SK-N-MC (cell line): Measurements from ENCODE around the gene ANXA6.

Experiments used
- DNase-seq: peaks from one replicate; pipeline ENCODE4 v3.0.0-alpha.2; 2011; ENCODE audit warnings: low read depth, low spot score
- H3K27ac ChIP-seq: fragments of 200-600 bp; sonication (generic); 2 replicates; pipeline ENCODE4 v1.5.1; 2016; ENCODE audit warnings: mixed run types
- H3K36me3 ChIP-seq: fragments of 200-600 bp; sonication (generic); 2 replicates; pipeline ENCODE4 v1.6.1; 2017; ENCODE audit warnings: antibody characterized with exemption, low read length, mixed read lengths; ENCODE audit not compliant: insufficient read depth
- H3K4me3 ChIP-seq: fragments of 200-600 bp; sonication (generic); 2 replicates; pipeline ENCODE4 v1.5.1; 2016
- H3K9ac ChIP-seq: fragments of 200-600 bp; sonication (generic); 2 replicates; pipeline ENCODE4 v1.8.0; 2017; ENCODE audit warnings: mixed run types, mixed read lengths; ENCODE audit not compliant: insufficient read length
- H3K9me3 ChIP-seq: fragments of 200-600 bp; sonication (generic); 2 replicates; pipeline ENCODE4 v1.6.1; 2017; ENCODE audit warnings: low read depth, mild to moderate bottlenecking, antibody characterized with exemption, low read length, moderate library complexity, mixed read lengths
- EZH2 ChIP-seq: fragments of 200-600 bp; sonication (generic); IDR thresholded peaks from one replicate; pipeline ENCODE4 v1.6.1; 2017; ENCODE audit warnings: antibody characterized with exemption
- FOXP2 ChIP-seq: optimal IDR thresholded peaks from 2 replicates; pipeline ENCODE3; 2011; ENCODE audit warnings: mild to moderate bottlenecking, moderate library complexity; ENCODE audit not compliant: insufficient read depth; ENCODE audit errors: extremely low read length, control extremely low read depth
- POLR2AphosphoS5 ChIP-seq: IDR thresholded peaks from 2 replicates; pipeline ENCODE4 v1.6.1; 2012; ENCODE audit warnings: mild to moderate bottlenecking, low read depth, low read length, borderline replicate concordance

Gene ANXA6

DNA sequence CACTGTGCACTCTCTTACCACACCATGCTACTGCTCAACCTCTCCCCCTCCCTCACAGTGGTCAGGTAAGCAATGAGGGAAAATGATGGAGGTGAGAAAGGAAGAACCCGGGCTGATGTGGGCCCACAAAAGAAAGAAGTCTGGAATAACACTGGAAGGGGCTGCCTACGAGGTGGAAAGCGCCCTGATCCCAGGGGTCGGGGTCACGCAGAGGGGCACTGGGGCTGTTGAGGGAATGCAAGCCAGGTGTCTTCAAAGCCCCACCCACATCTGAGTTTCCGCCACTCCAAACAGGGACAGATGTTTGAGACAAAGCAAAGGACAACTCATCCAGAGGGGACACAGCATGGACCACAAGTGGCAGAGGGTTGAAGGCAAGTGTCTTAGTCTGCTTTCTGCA lies 81.0 kb downstream of the ANXA6 start:
- Histone ChIP-seq H3K27ac (no peak overlapping the region), H3K4me3 (no peak overlapping the region), H3K9me3 (no peaks in the 10 kb centered on the region), H3K9ac (no peak overlapping the region), H3K36me3 (no peaks in the 10 kb centered on the region)
- no peak for TF ChIP-seq POLR2AphosphoS5
- no peak for TF ChIP-seq FOXP2
- no peak for TF ChIP-seq EZH2
- no peak for DNase-seq

DNA sequence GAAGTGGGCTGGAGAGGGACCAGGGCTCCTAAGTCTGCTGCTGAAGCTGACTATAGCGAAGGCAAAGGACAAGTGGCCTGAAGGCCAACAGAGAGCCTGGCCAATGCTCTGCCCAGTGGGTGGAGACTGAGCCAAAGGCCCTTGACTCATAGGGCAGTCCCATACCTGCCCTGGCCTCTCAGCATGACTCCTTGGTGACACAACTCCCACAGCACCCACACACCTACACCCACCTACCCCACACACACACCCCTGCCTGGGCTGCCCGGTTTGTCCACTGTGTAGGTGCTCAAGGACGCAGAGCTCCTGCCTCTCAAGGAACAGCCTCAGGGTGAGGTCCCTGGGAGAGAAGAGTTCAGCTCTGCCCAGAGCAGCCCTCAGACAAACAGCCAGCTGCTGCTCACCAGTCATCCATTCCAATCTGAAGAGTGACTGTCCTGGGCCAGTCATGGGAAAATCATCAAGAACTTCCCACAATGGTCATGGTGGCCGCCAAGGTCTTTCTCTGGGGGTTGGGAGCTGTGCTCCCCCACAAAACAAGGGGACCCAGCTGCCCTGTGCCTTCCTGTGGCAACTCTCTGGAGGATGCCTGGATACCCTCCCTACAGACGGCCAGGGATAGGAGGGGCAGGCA lies 81.8 kb downstream of the ANXA6 start:
- Histone ChIP-seq H3K4me3 (no peak overlapping the region), H3K9ac (no peak overlapping the region), H3K27ac (no peak overlapping the region), H3K36me3 (no peaks in the 10 kb centered on the region), H3K9me3 (no peaks in the 10 kb centered on the region)
- DNase-seq, result no peak
- TF ChIP-seq FOXP2 (no peak), POLR2AphosphoS5 (no peak), EZH2 (no peak)

DNA sequence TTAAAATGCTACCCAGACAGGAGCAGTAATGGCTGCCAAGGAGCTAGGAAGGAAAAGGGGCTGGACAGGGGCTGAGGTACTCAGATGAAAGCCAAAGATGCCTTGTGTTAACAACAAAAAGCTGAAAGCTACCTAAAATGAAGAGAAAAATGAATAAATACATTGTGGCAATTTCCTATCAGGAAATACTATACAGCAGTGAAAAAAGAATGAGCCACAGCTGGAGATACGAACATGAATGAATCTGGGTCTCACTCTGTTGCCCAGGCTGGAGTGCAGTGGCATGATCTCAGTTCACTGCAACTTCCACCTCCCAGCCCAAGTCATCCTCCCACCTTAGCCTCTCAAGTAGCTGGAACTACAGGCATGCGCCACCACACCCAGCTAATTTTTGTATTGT lies 83.0 kb downstream of the ANXA6 start:
- no peak overlapping the region for H3K27ac ChIP-seq
- no peak overlapping the region for H3K4me3 ChIP-seq
- H3K9me3 ChIP-seq, result no peaks in the 10 kb centered on the region
- H3K36me3 ChIP-seq, result no peaks in the 10 kb centered on the region
- DNase-seq, result no peak
- H3K9ac ChIP-seq, result no peak overlapping the region
- TF ChIP-seq FOXP2 (no peak), EZH2 (no peak), POLR2AphosphoS5 (no peak)

DNA sequence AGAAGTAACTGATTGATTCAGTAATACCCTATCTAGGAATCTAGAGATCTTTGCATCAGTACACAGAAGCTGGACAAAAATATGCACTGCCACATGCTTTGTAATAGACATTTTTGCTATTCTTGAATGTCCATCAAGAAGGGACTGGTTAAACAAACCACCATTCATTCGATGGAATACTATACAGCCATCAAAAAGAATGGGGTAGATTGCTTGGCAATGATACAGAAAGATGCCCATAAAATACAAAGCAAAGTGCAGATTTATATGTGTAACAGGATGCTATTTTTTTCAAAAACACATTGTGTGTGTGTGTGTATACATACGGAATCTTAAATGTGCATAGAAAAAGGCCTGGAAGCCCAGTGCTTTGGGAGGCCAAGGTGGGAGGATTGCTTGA lies 84.3 kb downstream of the ANXA6 start:
- Histone ChIP-seq H3K36me3 (no peaks in the 10 kb centered on the region), H3K9ac (no peak overlapping the region), H3K27ac (no peak overlapping the region), H3K4me3 (no peak overlapping the region), H3K9me3 (no peaks in the 10 kb centered on the region)
- no peak for DNase-seq
- TF ChIP-seq FOXP2 (no peak), EZH2 (no peak), POLR2AphosphoS5 (no peak)

DNA sequence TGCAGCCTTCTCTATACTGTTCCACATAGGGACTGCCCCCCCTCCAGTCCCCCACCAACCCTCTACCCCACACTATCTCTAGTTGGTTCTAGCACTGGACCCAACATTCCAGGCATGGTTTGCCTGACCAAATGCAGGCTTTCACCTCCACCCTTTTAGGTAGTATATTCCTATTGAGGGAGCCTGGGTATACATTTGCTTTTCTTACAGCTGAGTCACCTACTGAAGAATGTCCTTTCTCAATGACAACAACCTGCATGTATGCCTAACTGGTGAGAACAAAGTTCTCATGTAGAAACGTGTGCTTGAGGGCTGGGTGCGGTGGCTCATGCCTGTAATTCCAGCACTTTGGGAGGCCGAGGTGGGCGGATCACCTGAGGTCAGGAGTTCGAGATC lies 85.0 kb downstream of the ANXA6 start:
- H3K9ac ChIP-seq, result no peak overlapping the region

DNA sequence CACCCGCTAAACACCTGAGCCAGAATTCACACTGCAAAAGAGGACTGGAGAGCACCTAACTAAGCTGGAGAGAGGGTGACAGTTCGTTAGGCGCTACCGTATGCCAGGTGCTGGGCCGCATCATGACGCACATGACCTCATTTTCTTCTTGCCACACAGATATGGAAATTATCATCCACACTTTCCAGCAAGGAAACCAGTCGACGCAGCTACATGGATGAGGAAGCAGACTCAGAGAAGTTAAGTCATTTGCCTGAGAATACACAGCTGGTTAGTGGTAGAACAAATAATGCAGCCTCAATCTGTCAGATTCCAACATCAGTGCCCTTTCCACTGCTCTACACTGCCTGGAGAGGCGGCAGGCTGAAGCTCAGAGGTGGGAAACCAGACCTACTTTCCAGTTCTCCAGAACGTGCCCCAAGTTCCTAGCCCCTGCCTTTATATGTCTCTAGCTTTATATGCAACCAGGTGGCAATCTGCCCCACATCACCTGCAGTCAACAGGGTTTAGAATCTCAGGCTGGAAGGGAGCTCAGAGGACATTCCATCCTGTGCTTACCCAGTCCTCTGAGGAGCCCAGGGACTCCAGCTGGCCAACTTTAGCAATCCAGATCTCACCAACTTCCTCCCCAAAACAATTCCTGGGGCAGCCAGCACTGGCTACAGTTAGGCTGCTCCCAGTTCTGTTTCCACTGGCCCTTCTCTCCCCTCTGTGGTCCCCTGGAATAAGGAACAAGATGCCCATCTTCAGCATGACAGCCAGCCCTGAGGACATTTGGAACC lies 85.5 kb downstream of the ANXA6 start:
- Histone ChIP-seq H3K9ac (no peak overlapping the region), H3K36me3 (no peaks in the 10 kb centered on the region), H3K4me3 (no peak overlapping the region), H3K27ac (no peak overlapping the region), H3K9me3 (no peaks in the 10 kb centered on the region)
- no peak for DNase-seq
- TF ChIP-seq FOXP2, result no peak
- TF ChIP-seq EZH2, result no peak
- TF ChIP-seq POLR2AphosphoS5, result no peak

More for the DNA sequence above, 85.0 kb downstream of the ANXA6 start:
- no peak for DNase-seq
- TF ChIP-seq EZH2 (no peak), POLR2AphosphoS5 (no peak), FOXP2 (no peak)
- Histone ChIP-seq H3K36me3 (no peaks in the 10 kb centered on the region), H3K9me3 (no peaks in the 10 kb centered on the region), H3K4me3 (no peak overlapping the region), H3K27ac (no peak overlapping the region)

DNA sequence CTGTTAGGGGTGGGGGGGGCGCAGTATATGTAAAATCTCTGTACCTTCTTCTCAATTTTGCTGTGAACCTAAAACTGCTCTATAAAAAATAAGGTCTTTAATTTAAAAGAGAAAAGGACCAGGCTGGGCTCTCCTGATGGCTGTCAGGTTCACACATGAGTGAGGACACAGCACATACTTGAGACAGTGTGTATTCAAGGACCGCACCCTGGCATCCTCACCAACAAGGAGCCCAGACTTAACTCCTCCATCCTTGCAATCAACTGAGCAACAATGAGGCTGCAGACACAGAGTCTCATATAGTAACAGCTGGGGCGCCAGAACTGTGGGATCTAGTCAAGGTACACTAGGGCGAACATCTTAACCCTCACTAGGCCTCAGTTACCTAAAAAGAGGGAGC lies 86.6 kb downstream of the ANXA6 start:
- TF ChIP-seq EZH2 (no peak), POLR2AphosphoS5 (no peak), FOXP2 (no peak)
- Histone ChIP-seq H3K36me3 (no peaks in the 10 kb centered on the region), H3K4me3 (no peak overlapping the region), H3K9ac (no peak overlapping the region), H3K9me3 (no peaks in the 10 kb centered on the region), H3K27ac (no peak overlapping the region)
- no peak for DNase-seq

DNA sequence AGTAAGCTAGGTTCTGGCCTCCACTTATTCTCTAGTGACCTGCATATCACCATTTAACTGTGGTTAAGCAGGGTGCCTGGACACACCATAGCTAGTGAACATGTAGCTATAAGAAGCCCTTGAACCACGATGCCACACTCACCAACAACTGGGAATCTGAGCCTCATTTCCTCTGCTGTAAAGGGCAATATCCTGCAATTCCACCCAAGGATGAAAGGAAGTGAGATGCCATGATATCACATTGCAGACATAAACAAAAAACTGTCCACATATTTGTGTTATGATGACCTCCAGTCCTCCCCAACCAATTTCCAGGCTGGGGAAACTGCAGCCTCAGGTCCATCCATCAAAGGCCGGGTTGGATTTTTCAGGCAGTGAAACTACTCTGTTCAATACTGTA lies 87.1 kb downstream of the ANXA6 start:
- TF ChIP-seq FOXP2, result no peak
- TF ChIP-seq POLR2AphosphoS5, result no peak
- DNase-seq, result no peak
- no peaks in the 10 kb centered on the region for H3K9me3 ChIP-seq
- H3K27ac ChIP-seq, result no peak overlapping the region
- no peak overlapping the region for H3K4me3 ChIP-seq
- H3K36me3 ChIP-seq, result no peaks in the 10 kb centered on the region
- no peak overlapping the region for H3K9ac ChIP-seq
